ENCODE measurements around the gene PIK3R5.

Gene PIK3R5

DNA sequence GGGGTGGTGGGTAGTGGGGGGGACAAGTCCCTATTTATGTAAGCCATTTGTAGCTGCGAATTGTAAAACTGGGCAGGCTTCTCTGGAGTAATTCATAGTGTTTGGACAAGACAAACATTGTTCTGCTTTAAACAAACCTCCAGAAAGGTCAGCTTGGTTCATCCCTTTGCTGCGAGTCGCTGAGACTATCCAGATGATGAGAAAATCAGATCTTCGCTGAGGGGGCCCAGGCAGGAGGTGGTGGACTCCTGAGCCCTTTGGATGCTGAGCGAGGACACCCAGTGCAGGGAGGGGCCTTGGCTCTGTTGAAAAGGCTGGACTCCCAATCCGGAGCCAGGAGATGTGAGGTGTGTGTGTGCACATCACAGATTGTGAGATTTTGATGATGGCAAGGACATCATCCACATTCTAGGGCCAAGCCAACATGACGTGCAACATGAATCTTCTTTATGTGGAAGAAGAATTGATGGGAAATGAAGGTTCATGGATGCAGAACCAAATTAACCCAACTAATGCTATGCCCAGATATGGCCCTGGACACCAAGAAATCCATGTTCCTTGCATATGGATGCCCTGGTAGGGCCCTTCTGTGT is 40.8 kb upstream of the PIK3R5 start:
- Mint-ChIP-seq H3K9me3 (peaks cover 11% of the 10 kb centered on the region), H3K36me3 (ENCODE audit: low read depth) (peaks cover 8% of the 10 kb centered on the region), H3K4me3 (no peak overlapping the region), H3K4me1 (peaks cover 53% of the 10 kb centered on the region), H3K27me3 (ENCODE audit: low read depth, poor library complexity) (peaks cover 75% of the 10 kb centered on the region), H3K27ac (no peak overlapping the region)
- DNase-seq: no peak
- TF ChIP-seq CTCF (IDR thresholded peaks at IDR 0.05): no peak

- peaks cover 48% of the 10 kb centered on the region for H3K4me1 Mint-ChIP-seq
- no peaks in the 10 kb centered on the region for H3K9me3 Mint-ChIP-seq
- no peak for TF ChIP-seq CTCF (IDR thresholded peaks at IDR 0.05)
- DNase-seq: no peak
- H3K27me3 Mint-ChIP-seq (ENCODE audit: low read depth, poor library complexity): peaks cover 80% of the 10 kb centered on the region
- H3K27ac Mint-ChIP-seq: no peak overlapping the region
- no peaks in the 10 kb centered on the region for H3K36me3 Mint-ChIP-seq (ENCODE audit: low read depth)
- H3K4me3 Mint-ChIP-seq: peak overlapping the region; percentile 81
Observed at GRCh38 chr17:9004961-9005285, 39.4 kb upstream of the PIK3R5 start.

DNA sequence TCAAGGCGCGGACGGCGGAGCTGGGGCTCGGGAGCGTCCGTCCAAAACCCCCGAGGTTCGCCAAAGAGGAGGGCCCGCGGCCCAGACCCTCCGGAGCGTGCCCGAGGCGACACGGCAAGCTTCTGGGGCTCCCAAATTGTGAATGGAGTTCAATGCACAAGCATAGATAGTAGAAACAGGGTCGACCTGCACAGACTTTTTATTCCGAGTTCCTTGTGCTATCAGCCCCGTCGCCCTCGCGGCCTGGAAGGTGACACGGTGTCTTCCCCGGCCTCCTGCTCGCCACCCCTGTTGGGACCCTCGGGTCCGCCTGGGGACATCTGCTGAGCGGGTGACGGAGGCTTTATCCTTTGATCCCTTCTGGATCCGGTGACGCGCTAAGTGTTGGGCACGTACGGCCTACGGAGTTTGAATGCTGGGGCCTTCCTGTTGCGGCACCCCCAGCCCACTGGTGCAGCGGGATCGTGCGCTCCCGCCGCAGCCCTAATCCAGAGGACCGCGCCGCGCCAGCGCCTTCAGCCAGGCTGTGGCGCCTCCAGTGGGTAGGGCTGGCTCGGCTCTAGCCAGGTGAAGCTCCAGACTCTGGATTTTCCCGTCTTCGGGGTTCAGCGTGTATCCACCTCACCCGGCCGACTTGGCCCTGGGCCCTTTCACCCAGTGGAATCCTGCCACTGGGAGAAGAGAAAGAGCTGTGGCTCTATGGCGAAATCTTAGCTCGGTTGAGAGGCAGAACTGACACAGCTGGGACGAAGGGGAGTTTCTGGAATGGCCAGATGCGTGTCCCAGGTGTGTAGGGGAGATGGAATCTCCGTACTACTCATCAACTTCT is 38.8 kb upstream of the PIK3R5 start:
- Mint-ChIP-seq H3K27me3 (ENCODE audit: low read depth, poor library complexity) (peaks cover 80% of the 10 kb centered on the region), H3K27ac (no peak overlapping the region), H3K4me1 (peaks cover 43% of the 10 kb centered on the region), H3K36me3 (ENCODE audit: low read depth) (no peaks in the 10 kb centered on the region), H3K9me3 (no peaks in the 10 kb centered on the region), H3K4me3 (peak overlapping the region; percentile 81)
- DNase-seq: peak; percentile 53
- TF ChIP-seq CTCF (IDR thresholded peaks at IDR 0.05): peak; percentile 8

DNA sequence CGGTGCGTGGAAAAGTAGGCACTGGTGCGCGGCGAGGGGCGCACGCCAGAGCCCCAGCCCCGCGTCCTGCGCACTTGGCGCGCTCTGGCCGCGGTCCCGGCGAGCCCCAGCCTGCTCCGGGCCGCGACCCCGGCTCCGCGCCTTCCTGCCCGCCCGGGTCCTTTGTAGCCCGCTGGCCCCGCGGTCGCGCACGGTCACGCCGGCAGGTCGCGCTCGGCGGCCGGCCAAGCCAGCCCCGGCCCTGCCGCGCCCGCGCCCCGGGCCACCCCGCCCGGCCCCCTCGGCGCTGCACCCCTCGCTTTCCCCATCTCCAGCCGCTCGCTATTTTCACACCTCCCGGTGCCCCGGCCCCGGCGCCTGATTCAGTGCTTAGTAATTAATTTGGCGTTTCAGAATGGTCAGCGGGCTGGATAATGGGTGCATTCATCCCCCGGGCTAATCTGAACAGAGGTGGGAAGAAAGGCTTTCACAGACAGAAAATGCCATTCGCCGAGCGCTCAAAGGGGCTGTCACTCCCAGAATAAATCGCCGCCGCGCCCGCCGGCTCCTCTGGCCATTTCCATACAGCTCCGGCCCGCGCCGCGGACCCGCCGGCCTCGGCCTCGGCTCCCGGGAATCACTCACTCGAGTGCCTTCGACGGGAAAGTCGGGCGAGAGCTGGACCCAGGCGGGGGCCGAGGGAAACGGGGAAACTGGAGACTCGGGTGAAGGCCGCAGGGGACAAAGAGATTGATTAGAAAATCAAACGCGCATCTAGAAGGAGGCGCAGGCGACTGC is 38.0 kb upstream of the PIK3R5 start:
- Mint-ChIP-seq H3K4me3 (peak overlapping the region; percentile 81), H3K4me1 (peaks cover 43% of the 10 kb centered on the region), H3K27me3 (ENCODE audit: low read depth, poor library complexity) (peaks cover 79% of the 10 kb centered on the region), H3K36me3 (ENCODE audit: low read depth) (no peaks in the 10 kb centered on the region), H3K27ac (no peak overlapping the region), H3K9me3 (no peaks in the 10 kb centered on the region)
- peak; percentile 63 for DNase-seq
- TF ChIP-seq CTCF (IDR thresholded peaks at IDR 0.05): no peak

GRCh38 chr17:9002606-9003354 is 37.3 kb upstream of the PIK3R5 start:
- H3K9me3 Mint-ChIP-seq: no peaks in the 10 kb centered on the region
- H3K27ac Mint-ChIP-seq: no peak overlapping the region
- H3K27me3 Mint-ChIP-seq (ENCODE audit: low read depth, poor library complexity): peaks cover 78% of the 10 kb centered on the region
- H3K4me1 Mint-ChIP-seq: peaks cover 43% of the 10 kb centered on the region
- peak; percentile 75 for DNase-seq
- no peaks in the 10 kb centered on the region for H3K36me3 Mint-ChIP-seq (ENCODE audit: low read depth)
- peak overlapping the region; percentile 86 for H3K4me3 Mint-ChIP-seq
- TF ChIP-seq CTCF (IDR thresholded peaks at IDR 0.05): peak; percentile 29

Measured in nephron progenitor cell (in vitro differentiated cells).